GM12878 (cell line): ENCODE measurements around the gene SIT1. TPM values are rescaled to one million over a fixed set of nuclear protein-coding genes. Genes with fewer than 3 reads are reported as not detected.

Experiments used
- BRCA1 ChIP-seq: IDR thresholded peaks from 2 replicates; pipeline ENCODE4 v1.6.1; 2011; ENCODE audit warnings: low read depth, low read length, improper control_type of control experiment
- CREM ChIP-seq: IDR thresholded peaks from 2 replicates; pipeline ENCODE4 v1.6.1; 2014; ENCODE audit warnings: antibody characterized with exemption, low read depth
- DPF2 ChIP-seq: fragments of 450-650 bp; IDR thresholded peaks from 2 replicates; pipeline ENCODE4 v1.6.1; 2017; ENCODE audit warnings: mild to moderate bottlenecking
- ELK1 ChIP-seq: IDR thresholded peaks from 2 replicates; pipeline ENCODE4 v1.6.1; 2012; ENCODE audit warnings: low read depth, low read length, improper control_type of control experiment
- FOXM1 ChIP-seq: IDR thresholded peaks from 2 replicates; pipeline ENCODE4 v1.6.1; 2012; ENCODE audit warnings: low read depth, mild to moderate bottlenecking, inconsistent platforms, low read length, moderate library complexity
- GATAD2B ChIP-seq: fragments of 450-650 bp; conservative IDR thresholded peaks from 2 replicates; pipeline ENCODE4 v1.6.1; 2017; ENCODE audit warnings: low read depth, mild to moderate bottlenecking, moderate library complexity
- HDGF ChIP-seq: fragments of 450-650 bp; IDR thresholded peaks from 2 replicates; pipeline ENCODE4 v1.6.1; 2016; ENCODE audit warnings: antibody characterized with exemption
- MAX ChIP-seq: IDR thresholded peaks from 2 replicates; pipeline ENCODE4 v1.6.1; 2012; ENCODE audit warnings: low read depth, low read length, improper control_type of control experiment
- MYC ChIP-seq: IDR thresholded peaks from 2 replicates; pipeline ENCODE4 v1.6.1; 2011; ENCODE audit warnings: mild to moderate bottlenecking, low read length, moderate library complexity, inconsistent platforms; ENCODE audit not compliant: insufficient read depth, insufficient replicate concordance, insufficient read length, severe bottlenecking
- NRF1 ChIP-seq: conservative IDR thresholded peaks from 2 replicates; pipeline ENCODE4 v1.6.1; 2011; ENCODE audit warnings: mild to moderate bottlenecking, low read depth, low read length, improper control_type of control experiment
- POLR2AphosphoS5 ChIP-seq: IDR thresholded peaks from 2 replicates; pipeline ENCODE4 v1.6.1; 2011; ENCODE audit warnings: mild to moderate bottlenecking, low read length, inconsistent platforms
- PRDM15 ChIP-seq: fragments of 450-650 bp; formaldehyde crosslinking; IDR thresholded peaks from 2 replicates; pipeline ENCODE4 v1.4.0; 2020; ENCODE audit warnings: mild to moderate bottlenecking, moderate library complexity
- SMAD1 ChIP-seq: fragments of 450-650 bp; IDR thresholded peaks from 2 replicates; pipeline ENCODE4 v1.6.1; 2018; ENCODE audit warnings: mild to moderate bottlenecking, low read depth; ENCODE audit not compliant: partially characterized antibody
- TAF1 ChIP-seq: IDR thresholded peaks from 2 replicates; pipeline ENCODE4 v1.6.1; 2011; ENCODE audit warnings: mild to moderate bottlenecking, low read depth, low read length, borderline replicate concordance
- USF1 ChIP-seq: IDR thresholded peaks from 2 replicates; pipeline ENCODE4 v1.6.1; 2011; ENCODE audit warnings: borderline replicate concordance, low read depth, mild to moderate bottlenecking, moderate library complexity, mixed read lengths, low read length; ENCODE audit not compliant: insufficient read depth; ENCODE audit errors: extremely low read length
- YY1 ChIP-seq: IDR thresholded peaks from 2 replicates; pipeline ENCODE4 v1.6.1; 2011; ENCODE audit warnings: low read depth, mild to moderate bottlenecking, low read length
- ZNF24 ChIP-seq: fragments of 450-650 bp; IDR thresholded peaks from 2 replicates; pipeline ENCODE4 v1.6.1; 2017; ENCODE audit warnings: antibody characterized with exemption, mild to moderate bottlenecking
- ZNF687 ChIP-seq: fragments of 450-650 bp; IDR thresholded peaks from 2 replicates; pipeline ENCODE4 v1.6.1; 2017; ENCODE audit warnings: mild to moderate bottlenecking, moderate library complexity
- polyA plus RNA-seq, 11 experiments: library from polyadenylated mRNA; depleted of rRNA in 4 of 11; unstranded in 6 of 11; stranded (reverse) in 5 of 11; fragments of >200 nt; fragmentation: Nextera tagmentation in 4 of 11; fragmentation: Illumina TruSeq in 1 of 11; extraction: Ambion mirVana in 4 of 11; extraction: Trizol in 1 of 11; gene quantifications; 1 replicate in 1 of 11; 2 replicates in 10 of 11; pipeline versions ENCODE4 v1.2.1 to v1.2.3, GENCODE V29; 2011 to 2016; ENCODE audit warnings: inconsistent platforms in 2 of 11, missing spikeins in 2 of 11, low read depth in 1 of 11
- total RNA-seq, 4 experiments: library from RNA; depleted of rRNA in 3 of 4; stranded (reverse); fragments of >200 nt in 3 of 4; fragmentation: Illumina TruSeq in 1 of 4; extraction: Trizol in 1 of 4; gene quantifications; 2 replicates each; pipeline versions ENCODE4 v1.2.1 to v1.2.3, GENCODE V29; 2013 to 2021

SIT1 gene
- total and polyA plus RNA-seq, 10 of the 15 experiments (the other 5 are each of a cell fraction or from before 2014, with no cell fraction given), result 0.97 to 137 (median 59.7) TPM

- no peak for TF ChIP-seq USF1
- peak; percentile 59 for TF ChIP-seq DPF2
- TF ChIP-seq MAX, result no peak
- no peak for TF ChIP-seq CREM
- peak; percentile 62 for TF ChIP-seq ZNF687
- TF ChIP-seq SMAD1, result no peak
- TF ChIP-seq YY1, result peak; percentile 94
- TF ChIP-seq NRF1, result peak; percentile 86
- TF ChIP-seq POLR2AphosphoS5, result peak; percentile 61; the same call in 1 of the 2 replicates
- no peak for TF ChIP-seq BRCA1
- TF ChIP-seq MYC, result no peak
- TF ChIP-seq TAF1, result peak; percentile 76
- TF ChIP-seq HDGF, result 0 out of 2 replicates have a peak, but pooled peaks have one; percentile 26
- no peak for TF ChIP-seq ELK1
- no peak for TF ChIP-seq PRDM15 (CRISPR knock-in tag)
- peak; percentile 93; the same call in 1 of the 2 replicates for TF ChIP-seq GATAD2B
- peak; percentile 9; the same call in 1 of the 2 replicates for TF ChIP-seq ZNF24
- TF ChIP-seq FOXM1, result no peak
These were observed 7.6 kb upstream of the SIT1 start, which contains the start of gene CCDC107 (continued) for GRCh38 chr9:35658137-35658967.
